Skeletal muscle tissue (tissue), 4 donors: ENCODE measurements around the gene ARAP1. TPM values are rescaled to one million over a fixed set of nuclear protein-coding genes. Genes with fewer than 3 reads are reported as not detected.

Source experiments
- H3K27ac ChIP-seq: one replicate; pipeline ENCODE4 v1.7.0; 2013; ENCODE audit warnings: mild to moderate bottlenecking, low read depth, low read length, inconsistent platforms
- H3K27me3 ChIP-seq, 3 donors: one replicate each; pipeline ENCODE4 v1.7.0; 2013; ENCODE audit warnings: low read length in 3 of 3; ENCODE audit not compliant: control insufficient read depth in 3 of 3, insufficient read depth in 3 of 3
- H3K36me3 ChIP-seq, 3 donors: one replicate each; pipeline ENCODE4 v1.7.0; 2013; ENCODE audit warnings: low read length in 3 of 3; ENCODE audit not compliant: control insufficient read depth in 3 of 3, insufficient read depth in 3 of 3
- H3K4me1 ChIP-seq, 3 donors: one replicate each; pipeline ENCODE4 v1.7.0; 2013; ENCODE audit warnings: low read length in 3 of 3, mild to moderate bottlenecking in 3 of 3; ENCODE audit not compliant: control insufficient read depth in 3 of 3, insufficient read depth in 3 of 3
- H3K4me3 ChIP-seq, 3 donors: one replicate each; pipeline ENCODE4 v1.7.0; 2013; ENCODE audit warnings: low read length in 3 of 3
- H3K9ac ChIP-seq, 3 donors: one replicate each; pipeline ENCODE4 v1.7.0; 2013; ENCODE audit warnings: low read length in 3 of 3, mild to moderate bottlenecking in 3 of 3, moderate library complexity in 2 of 3, low read depth in 1 of 3
- H3K9me3 ChIP-seq, 3 donors: one replicate each; pipeline ENCODE4 v1.7.0; 2013; ENCODE audit warnings: low read length in 3 of 3; ENCODE audit not compliant: control insufficient read depth in 3 of 3
- total RNA-seq: library from RNA; depleted of rRNA; stranded (reverse); fragments of >200 nt; gene quantifications from one replicate; pipeline ENCODE4 v1.2.3, GENCODE V29; 2014
- donor health status: Osteomylitis.

ARAP1 gene
- total RNA-seq, 1 donor from 2014 or later = 98.6 TPM

GRCh38 chr11:72707032-72707431, 45.2 kb downstream of the ARAP1 start:
- Histone ChIP-seq H3K27ac (no peak overlapping the region), H3K9me3 (no peaks in the 10 kb centered on the region), H3K4me1 (peaks cover 8 to 16% (median 16%) of the 10 kb centered on the region in 3 donors), H3K36me3 (peaks cover 66 to 71% (median 69%) of the 10 kb centered on the region in 3 donors), H3K4me3 (no peak overlapping the region), H3K9ac (no peak overlapping the region), H3K27me3 (no peaks in the 10 kb centered on the region)

- peaks cover 8 to 16% (median 13%) of the 10 kb centered on the region in 3 donors for H3K4me1 ChIP-seq
- H3K27ac ChIP-seq = no peak overlapping the region
- H3K36me3 ChIP-seq = peaks cover 69 to 72% (median 69%) of the 10 kb centered on the region in 3 donors
- H3K4me3 ChIP-seq = no peak overlapping the region
- H3K27me3 ChIP-seq = no peaks in the 10 kb centered on the region
- H3K9ac ChIP-seq = no peak overlapping the region
- no peaks in the 10 kb centered on the region for H3K9me3 ChIP-seq
Measured at GRCh38 chr11:72706579-72706978, 45.6 kb downstream of the ARAP1 start.

GRCh38 chr11:72705442-72706365, 46.5 kb downstream of the ARAP1 start:
- Histone ChIP-seq H3K4me3 (no peak overlapping the region), H3K4me1 (peaks cover 8 to 19% (median 13%) of the 10 kb centered on the region in 3 donors), H3K27me3 (no peaks in the 10 kb centered on the region), H3K27ac (no peak overlapping the region), H3K9me3 (no peaks in the 10 kb centered on the region), H3K36me3 (peaks cover 68 to 74% (median 69%) of the 10 kb centered on the region in 3 donors), H3K9ac (no peak overlapping the region)

- Histone ChIP-seq H3K9ac (no peak overlapping the region), H3K36me3 (peaks cover 72 to 73% (median 72%) of the 10 kb centered on the region in 3 donors), H3K4me1 (peaks cover 13 to 19% (median 14%) of the 10 kb centered on the region in 3 donors), H3K27ac (no peak overlapping the region), H3K4me3 (no peak overlapping the region), H3K9me3 (no peaks in the 10 kb centered on the region), H3K27me3 (no peaks in the 10 kb centered on the region)
Measured at GRCh38 chr11:72704783-72705265, 47.4 kb downstream of the ARAP1 start.

GRCh38 chr11:72704028-72704782, 48.0 kb downstream of the ARAP1 start:
- Histone ChIP-seq H3K36me3 (peaks cover 69 to 72% (median 71%) of the 10 kb centered on the region in 3 donors), H3K9me3 (no peaks in the 10 kb centered on the region), H3K27ac (peak overlapping the region; percentile 7), H3K27me3 (no peaks in the 10 kb centered on the region), H3K4me1 (peaks cover 13 to 19% (median 17%) of the 10 kb centered on the region in 3 donors), H3K9ac (no peak overlapping the region), H3K4me3 (no peak overlapping the region)

- no peaks in the 10 kb centered on the region for H3K27me3 ChIP-seq
- H3K36me3 ChIP-seq = peaks cover 64 to 75% (median 72%) of the 10 kb centered on the region in 3 donors
- H3K4me1 ChIP-seq = peaks cover 13 to 19% (median 17%) of the 10 kb centered on the region in 3 donors
- H3K27ac ChIP-seq = peak overlapping the region; percentile 52
- H3K4me3 ChIP-seq = peak overlapping the region in 2 of 3 donors; percentile 43 to 54
- H3K9me3 ChIP-seq = no peaks in the 10 kb centered on the region
- H3K9ac ChIP-seq = peak overlapping the region in 1 of 3 donors; percentile 66
Measured at GRCh38 chr11:72703267-72704008, 48.8 kb downstream of the ARAP1 start.

GRCh38 chr11:72702577-72703241, 49.5 kb downstream of the ARAP1 start:
- H3K4me1 ChIP-seq = peaks cover 13 to 19% (median 17%) of the 10 kb centered on the region in 3 donors
- peak overlapping the region; percentile 52 for H3K27ac ChIP-seq
- H3K9me3 ChIP-seq = no peaks in the 10 kb centered on the region
- no peaks in the 10 kb centered on the region for H3K27me3 ChIP-seq
- peaks cover 64 to 77% (median 72%) of the 10 kb centered on the region in 3 donors for H3K36me3 ChIP-seq
- H3K4me3 ChIP-seq = peak overlapping the region in 2 of 3 donors; percentile 54 to 55
- H3K9ac ChIP-seq = peak overlapping the region in 1 of 3 donors; percentile 66

GRCh38 chr11:72702096-72702495, 50.1 kb downstream of the ARAP1 start:
- Histone ChIP-seq H3K36me3 (peaks cover 63 to 76% (median 71%) of the 10 kb centered on the region in 3 donors), H3K4me1 (peaks cover 13 to 19% (median 17%) of the 10 kb centered on the region in 3 donors), H3K4me3 (peak overlapping the region in 1 of 3 donors; percentile 54), H3K9ac (peak overlapping the region in 1 of 3 donors; percentile 25), H3K27ac (no peak overlapping the region), H3K27me3 (no peaks in the 10 kb centered on the region), H3K9me3 (no peaks in the 10 kb centered on the region)

- H3K27ac ChIP-seq = no peak overlapping the region
- no peak overlapping the region for H3K4me3 ChIP-seq
- H3K9me3 ChIP-seq = no peaks in the 10 kb centered on the region
- peaks cover 61 to 74% (median 70%) of the 10 kb centered on the region in 3 donors for H3K36me3 ChIP-seq
- peaks cover 13 to 19% (median 17%) of the 10 kb centered on the region in 3 donors for H3K4me1 ChIP-seq
- H3K27me3 ChIP-seq = no peaks in the 10 kb centered on the region
- H3K9ac ChIP-seq = peak overlapping the region in 1 of 3 donors; percentile 25
Measured at GRCh38 chr11:72701466-72701865, 50.7 kb downstream of the ARAP1 start.
